Skin epidermis (tissue), 12 donors: ENCODE data around the gene MPPE1.

Source experiments
- H3K27ac ChIP-seq, 21 experiments: fragments of 200-600 bp; sonication (generic) in 11 of 21; one replicate each; pipeline ENCODE4 v1.5.0; 2020; ENCODE audit warnings: mild to moderate bottlenecking in 3 of 21, inconsistent platforms in 2 of 21, moderate library complexity in 2 of 21
- H3K4me3 ChIP-seq, 7 experiments: fragments of 200-600 bp; sonication (generic) in 2 of 7; one replicate each; pipeline ENCODE4 v1.5.0; 2020; ENCODE audit warnings: inconsistent platforms in 2 of 7, mild to moderate bottlenecking in 2 of 7, moderate library complexity in 1 of 7

MPPE1 gene

GRCh38 chr18:11839556-11839955, 68.6 kb downstream of the MPPE1 start:
- no peak overlapping the region for H3K27ac ChIP-seq

DNA sequence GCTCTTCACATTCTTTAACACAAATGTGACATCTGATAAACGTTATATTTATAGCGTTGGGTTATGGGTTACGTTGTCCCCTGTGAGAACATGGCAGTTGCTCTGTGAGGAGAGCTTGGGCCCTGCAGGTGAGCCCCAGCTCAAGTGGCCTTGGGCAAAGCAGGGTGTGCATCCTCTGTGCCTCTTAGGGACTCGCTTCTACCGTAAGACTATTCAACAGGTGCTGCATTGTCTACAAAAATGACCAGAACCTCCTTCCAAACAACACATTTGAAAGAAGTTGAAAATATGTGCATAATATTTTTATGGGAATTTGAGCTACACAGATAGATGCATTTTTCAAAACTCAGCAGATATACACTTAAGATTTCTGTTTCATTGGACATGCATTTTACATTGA, 73.3 kb downstream of the MPPE1 start:
- H3K4me3 ChIP-seq: no peak overlapping the region
- H3K27ac ChIP-seq: no peak overlapping the region

More at GRCh38 chr18:11839556-11839955, 68.6 kb downstream of the MPPE1 start:
- H3K4me3 ChIP-seq: no peak overlapping the region
